GM19397 (cell line): ENCODE data around the gene CDC16.
"Not testable (repeated sequence)": the region's sequence is repeated elsewhere in the genome, so short reads cannot be mapped to it uniquely, and the experiment has no call there.

ENCODE experiments used
- ATAC-seq: cut with Tn5 transposase; IDR thresholded peaks from one replicate; pipeline ENCODE4 v1.9.1; 2021; ENCODE audit warnings: mild to moderate bottlenecking, moderate library complexity; ENCODE audit not compliant: unreplicated experiment

CDC16 gene

GRCh38 chr13:114227528-114227927 lies 7.2 kb upstream of the CDC16 start:
- ATAC-seq, result no peak

- ATAC-seq, result no peak
These were observed 6.5 kb upstream of the CDC16 start for GRCh38 chr13:114228176-114228575.

GRCh38 chr13:114229506-114229905 lies 5.2 kb upstream of the CDC16 start:
- no peak for ATAC-seq

- ATAC-seq, result no peak
These were observed 4.6 kb upstream of the CDC16 start for GRCh38 chr13:114230117-114230516.

- no peak for ATAC-seq
These were observed 4.1 kb upstream of the CDC16 start for GRCh38 chr13:114230575-114230974.

- ATAC-seq, result no peak
These were observed 2.8 kb upstream of the CDC16 start for GRCh38 chr13:114231886-114232285.

GRCh38 chr13:114234266-114234644 lies 442 bp upstream of the CDC16 start:
- no peak for ATAC-seq

- no peak for ATAC-seq
These were observed 1.0 kb downstream of the CDC16 start for GRCh38 chr13:114235697-114236096.

- ATAC-seq, result no peak
These were observed 1.5 kb downstream of the CDC16 start for GRCh38 chr13:114236227-114236626.

- ATAC-seq, result no peak
These were observed 2.9 kb downstream of the CDC16 start for GRCh38 chr13:114237415-114238112.

GRCh38 chr13:114241918-114242317 lies 7.2 kb downstream of the CDC16 start:
- no peak for ATAC-seq

- ATAC-seq, result no peak
These were observed 9.3 kb downstream of the CDC16 start for GRCh38 chr13:114243971-114244370.

- ATAC-seq, result no peak
These were observed 9.9 kb downstream of the CDC16 start for GRCh38 chr13:114244637-114245036.

GRCh38 chr13:114248011-114248410 lies 13.3 kb downstream of the CDC16 start:
- ATAC-seq, result no peak

GRCh38 chr13:114249077-114249476 lies 14.4 kb downstream of the CDC16 start:
- ATAC-seq, result no peak

GRCh38 chr13:114251639-114252440 lies 17.1 kb downstream of the CDC16 start:
- ATAC-seq, result not testable (repeated sequence)

- ATAC-seq, result no peak
These were observed 21.9 kb downstream of the CDC16 start for GRCh38 chr13:114256547-114256946.

GRCh38 chr13:114257014-114257413 lies 22.3 kb downstream of the CDC16 start:
- ATAC-seq, result no peak

GRCh38 chr13:114258589-114258988 lies 23.9 kb downstream of the CDC16 start:
- no peak for ATAC-seq

GRCh38 chr13:114259374-114259773 lies 24.7 kb downstream of the CDC16 start:
- ATAC-seq, result no peak

- no peak for ATAC-seq
These were observed 25.3 kb downstream of the CDC16 start for GRCh38 chr13:114259974-114260373.

GRCh38 chr13:114260814-114261213 lies 26.1 kb downstream of the CDC16 start:
- ATAC-seq, result no peak
